GM18870 (cell line): ENCODE data around the gene NPEPL1.
"Not testable (repeated sequence)": the region's sequence is repeated elsewhere in the genome, so short reads cannot be mapped to it uniquely, and the experiment has no call there.

Source experiments
- ATAC-seq: cut with Tn5 transposase; IDR thresholded peaks from one replicate; pipeline ENCODE4 v1.9.1; 2021; ENCODE audit warnings: moderate library complexity; ENCODE audit not compliant: unreplicated experiment

Gene NPEPL1

GRCh38 chr20:58692579-58693225 lies at the start of gene NPEPL1:
TSS of gene NPEPL1 (plus strand) at chr20:58692800. CDS start at chr20:58692901, 101 bp downstream.
- ATAC-seq = no peak

GRCh38 chr20:58642896-58643295 lies 49.7 kb upstream of the NPEPL1 start:
- not testable (repeated sequence) for ATAC-seq

GRCh38 chr20:58645412-58645968 lies 47.1 kb upstream of the NPEPL1 start:
- ATAC-seq = no peak

GRCh38 chr20:58646257-58646656 lies 46.3 kb upstream of the NPEPL1 start:
- no peak for ATAC-seq

- ATAC-seq = no peak
Measured at GRCh38 chr20:58646703-58647102, 45.9 kb upstream of the NPEPL1 start.

- ATAC-seq = no peak
Measured at GRCh38 chr20:58647162-58647795, 45.3 kb upstream of the NPEPL1 start.

- ATAC-seq = no peak
Measured at GRCh38 chr20:58647796-58648501, 44.7 kb upstream of the NPEPL1 start.

- not testable (repeated sequence) for ATAC-seq
Measured at GRCh38 chr20:58648502-58648825, 44.1 kb upstream of the NPEPL1 start.

- ATAC-seq = no peak
Measured at GRCh38 chr20:58649288-58650180, 43.1 kb upstream of the NPEPL1 start.

- no peak for ATAC-seq
Measured at GRCh38 chr20:58650181-58650775, 42.3 kb upstream of the NPEPL1 start.

GRCh38 chr20:58650776-58651558 lies 41.6 kb upstream of the NPEPL1 start, which contains the start of gene STX16:
TSS of gene STX16 (plus strand) at chr20:58651283. CDS start at chr20:58652007, 724 bp downstream.
- ATAC-seq = peak; percentile 46

GRCh38 chr20:58651559-58651945 lies 41.0 kb upstream of the NPEPL1 start:
- ATAC-seq = no peak

- peak; percentile 67 for ATAC-seq
Measured at GRCh38 chr20:58651946-58652605, 40.5 kb upstream of the NPEPL1 start.

GRCh38 chr20:58652606-58653294 lies 39.9 kb upstream of the NPEPL1 start:
- ATAC-seq = peak; percentile 16

- ATAC-seq = no peak
Measured at GRCh38 chr20:58654337-58654736, 38.3 kb upstream of the NPEPL1 start.

- no peak for ATAC-seq
Measured at GRCh38 chr20:58655328-58656107, 37.1 kb upstream of the NPEPL1 start.

GRCh38 chr20:58656831-58657230 lies 35.8 kb upstream of the NPEPL1 start:
- no peak for ATAC-seq

GRCh38 chr20:58657262-58657661 lies 35.3 kb upstream of the NPEPL1 start:
- ATAC-seq = no peak
